DND-41 (cell line): ENCODE results near the gene KIRREL3.

ENCODE experiments used
- ATAC-seq: fragments of 200-7000 bp; cut with Tn5 transposase; 3 replicates; pipeline ENCODE4 v1.9.1; 2021; ENCODE audit warnings: low read depth; ENCODE audit not compliant: insufficient read depth
- DNase-seq: peaks from one replicate; pipeline ENCODE4 v3.0.0-alpha.2; 2020
- H2AFZ ChIP-seq: 2 replicates; pipeline ENCODE4 v1.6.0; 2012; ENCODE audit warnings: low read depth, low read length
- H3K27ac ChIP-seq: 2 replicates; pipeline ENCODE4 v1.5.1; 2012; ENCODE audit warnings: low read length, inconsistent platforms
- H3K27me3 ChIP-seq: fragments of 200-600 bp; sonication (generic); 2 replicates; pipeline ENCODE4 v1.6.0; 2012; ENCODE audit warnings: low read length, mild to moderate bottlenecking, inconsistent platforms; ENCODE audit not compliant: insufficient read depth, poor library complexity
- H3K36me3 ChIP-seq: 2 replicates; pipeline ENCODE4 v1.5.1; 2012; ENCODE audit warnings: low read length, inconsistent platforms; ENCODE audit not compliant: insufficient read depth
- H3K4me1 ChIP-seq: 2 replicates; pipeline ENCODE4 v1.5.1; 2012; ENCODE audit warnings: mild to moderate bottlenecking, low read length; ENCODE audit not compliant: insufficient read depth
- H3K4me2 ChIP-seq: 2 replicates; pipeline ENCODE4 v1.6.0; 2012; ENCODE audit warnings: mild to moderate bottlenecking, moderate library complexity, low read length, inconsistent platforms; ENCODE audit not compliant: insufficient read depth
- H3K4me3 ChIP-seq, 2 experiments: fragments of 200-600 bp in 1 of 2; shearing (Covaris generic) in 1 of 2; 2 replicates each; pipeline ENCODE4 v1.5.1; 2012 to 2016; ENCODE audit warnings: inconsistent platforms in 2 of 2, low read length in 2 of 2, mild to moderate bottlenecking in 2 of 2, low read depth in 1 of 2, moderate library complexity in 1 of 2
- H3K79me2 ChIP-seq: 2 replicates; pipeline ENCODE4 v1.6.0; 2012; ENCODE audit warnings: low read length, inconsistent platforms; ENCODE audit not compliant: insufficient read depth
- H3K9ac ChIP-seq: 2 replicates; pipeline ENCODE4 v1.6.0; 2012; ENCODE audit warnings: low read depth, mild to moderate bottlenecking, inconsistent platforms, low read length, moderate library complexity
- H3K9me3 ChIP-seq: 2 replicates; pipeline ENCODE4 v1.5.1; 2012; ENCODE audit warnings: low read length, moderate library complexity, mild to moderate bottlenecking, inconsistent platforms; ENCODE audit not compliant: insufficient read depth, severe bottlenecking
- H4K20me1 ChIP-seq: 2 replicates; pipeline ENCODE4 v1.6.0; 2012; ENCODE audit warnings: low read length; ENCODE audit not compliant: insufficient read depth
- CTCF ChIP-seq: IDR thresholded peaks from 2 replicates; pipeline ENCODE4 v1.5.1; 2012; ENCODE audit warnings: borderline replicate concordance, low read length, moderate library complexity, mild to moderate bottlenecking; ENCODE audit not compliant: poor library complexity, severe bottlenecking; ENCODE audit errors: extremely low read depth
- EZH2 ChIP-seq: IDR thresholded peaks from 3 replicates; pipeline ENCODE4 v1.6.1; 2012; ENCODE audit warnings: borderline replicate concordance, low read depth, mild to moderate bottlenecking, moderate library complexity, low read length, inconsistent platforms; ENCODE audit not compliant: severe bottlenecking

Gene KIRREL3

GRCh38 chr11:126938718-126939117 lies 61.9 kb downstream of the KIRREL3 start:
- Histone ChIP-seq H2AFZ (no peak overlapping the region), H3K36me3 (no peaks in the 10 kb centered on the region), H3K4me3 (no peak overlapping the region), H3K4me1 (no peaks in the 10 kb centered on the region), H3K27ac (no peak overlapping the region), H3K27me3 (no peaks in the 10 kb centered on the region), H3K9me3 (no peaks in the 10 kb centered on the region), H3K4me2 (no peak overlapping the region), H3K79me2 (no peaks in the 10 kb centered on the region), H4K20me1 (no peaks in the 10 kb centered on the region), H3K9ac (no peak overlapping the region)
- DNase-seq (no peak), ATAC-seq (no peak)
- TF ChIP-seq EZH2 (no peak), CTCF (no peak)

GRCh38 chr11:126930091-126930841 lies 70.3 kb downstream of the KIRREL3 start:
- Histone ChIP-seq H3K79me2 (no peaks in the 10 kb centered on the region), H3K36me3 (no peaks in the 10 kb centered on the region), H4K20me1 (no peaks in the 10 kb centered on the region), H2AFZ (no peak overlapping the region), H3K4me3 (no peak overlapping the region), H3K27ac (no peak overlapping the region), H3K9me3 (no peaks in the 10 kb centered on the region), H3K9ac (no peak overlapping the region), H3K4me2 (no peak overlapping the region), H3K4me1 (0 out of 2 replicates have a peak, but pooled peaks cover 7% of the 10 kb centered on the region), H3K27me3 (no peaks in the 10 kb centered on the region)
- no peak for TF ChIP-seq EZH2
- TF ChIP-seq CTCF: no peak
- DNase-seq (no peak), ATAC-seq (no peak)

- no peak overlapping the region for H3K4me3 ChIP-seq
- no peak overlapping the region for H3K4me2 ChIP-seq
- DNase-seq (no peak), ATAC-seq (peak; percentile 29; the same call in 1 of the 3 replicates)
- no peaks in the 10 kb centered on the region for H3K27me3 ChIP-seq
- H3K4me1 ChIP-seq: 0 out of 2 replicates have a peak, but pooled peaks cover 7% of the 10 kb centered on the region
- H3K79me2 ChIP-seq: no peaks in the 10 kb centered on the region
- TF ChIP-seq CTCF (no peak), EZH2 (no peak)
- no peaks in the 10 kb centered on the region for H3K9me3 ChIP-seq
- no peak overlapping the region for H3K9ac ChIP-seq
- H4K20me1 ChIP-seq: no peaks in the 10 kb centered on the region
- no peaks in the 10 kb centered on the region for H3K36me3 ChIP-seq
- no peak overlapping the region for H2AFZ ChIP-seq
- H3K27ac ChIP-seq: no peak overlapping the region
Observed at GRCh38 chr11:126929179-126930061, 71.2 kb downstream of the KIRREL3 start.
